HG02642 (cell line): ENCODE measurements around the gene OPA3.
"Not testable (repeated sequence)": the region's sequence is repeated elsewhere in the genome, so short reads cannot be mapped to it uniquely, and the experiment has no call there.

Experiments
- ATAC-seq: cut with Tn5 transposase; IDR thresholded peaks from one replicate; pipeline ENCODE4 v1.9.1; 2021; ENCODE audit warnings: mild to moderate bottlenecking; ENCODE audit not compliant: unreplicated experiment, poor library complexity

Gene OPA3

GRCh38 chr19:45584332-45585157 lies at the start of gene OPA3:
Gene OPA3, minus strand, starts transcription at chr19:45584802. Its CDS starts 38 bp downstream, at chr19:45584764.
- peak; percentile 90 for ATAC-seq

DNA sequence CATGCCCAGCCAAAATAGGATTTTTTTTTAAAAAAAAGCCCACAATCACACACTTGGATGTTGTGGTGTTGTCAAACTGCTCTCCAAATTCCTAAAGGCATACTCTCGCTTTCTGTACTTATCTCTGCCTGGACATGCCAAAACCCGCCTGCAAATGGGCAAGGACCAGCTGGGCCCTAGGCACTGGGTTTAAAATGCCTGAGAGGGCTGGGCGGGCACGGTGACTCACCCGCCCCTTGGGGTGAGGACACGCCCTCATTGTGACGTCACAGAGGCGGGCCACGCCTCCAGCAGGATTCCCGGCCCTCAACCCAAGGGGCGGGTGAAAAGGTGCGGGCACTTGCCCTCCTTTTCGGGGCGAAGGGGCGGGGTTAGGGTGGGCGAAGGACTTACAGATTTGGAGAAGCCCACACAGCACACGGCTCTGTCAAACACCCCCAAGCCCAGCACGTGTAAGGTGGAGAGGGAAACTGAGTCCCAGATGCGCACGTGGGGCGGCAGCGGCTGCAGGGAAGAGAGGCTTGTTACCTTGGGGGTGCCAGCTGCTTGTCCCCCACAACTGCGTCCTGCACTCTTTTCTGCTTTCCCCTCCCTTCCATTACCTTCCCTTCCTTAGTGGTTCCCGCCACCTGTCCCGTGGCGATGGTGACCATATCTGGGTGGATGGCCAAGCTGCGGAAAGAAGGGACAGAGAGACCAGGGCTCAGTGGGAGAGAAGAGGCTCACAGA lies 48.0 kb upstream of the OPA3 start:
- ATAC-seq = no peak

DNA sequence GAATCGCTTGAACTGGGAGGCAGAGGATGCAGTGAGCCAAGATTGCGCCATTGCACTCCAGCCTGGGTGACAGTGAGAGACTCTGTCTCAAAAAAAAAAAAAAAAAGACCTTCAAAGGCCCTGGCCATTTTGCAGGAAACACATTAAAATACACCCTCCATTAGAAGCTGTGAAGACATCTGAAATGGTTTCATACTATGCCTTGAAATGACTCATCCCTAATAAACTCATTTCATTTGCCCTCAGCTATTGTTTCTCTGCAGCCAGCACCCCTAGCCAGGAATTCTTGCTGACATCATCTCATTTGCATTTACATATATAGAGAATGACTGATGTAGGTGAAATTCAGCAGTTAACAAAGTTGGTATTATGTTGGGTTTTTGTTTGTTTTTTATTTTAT lies 45.9 kb upstream of the OPA3 start:
- ATAC-seq = no peak

DNA sequence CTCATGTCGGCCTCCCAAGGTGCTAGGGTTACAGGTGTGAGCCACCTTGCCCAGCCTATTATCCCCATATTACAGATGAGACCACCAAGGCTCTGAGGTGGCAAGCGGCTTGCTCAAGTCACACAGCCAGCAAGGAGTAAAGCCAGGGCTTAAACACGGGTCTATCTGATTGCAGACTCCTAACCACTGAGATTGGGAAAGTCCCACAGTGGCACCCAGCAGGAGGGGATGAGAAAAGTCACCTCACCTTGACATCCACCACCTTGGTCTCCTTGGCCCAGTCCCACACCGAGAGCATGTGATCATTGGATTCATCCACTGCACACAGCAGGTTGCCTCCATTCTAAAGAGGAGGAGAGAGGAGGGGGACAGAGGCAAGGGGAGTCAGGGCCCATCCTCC lies 45.1 kb upstream of the OPA3 start:
- no peak for ATAC-seq

GRCh38 chr19:45628219-45628618 lies 43.6 kb upstream of the OPA3 start:
- not testable (repeated sequence) for ATAC-seq

GRCh38 chr19:45623984-45624383 lies 39.4 kb upstream of the OPA3 start:
- no peak for ATAC-seq

GRCh38 chr19:45621976-45622503 lies 37.4 kb upstream of the OPA3 start:
- ATAC-seq = no peak

DNA sequence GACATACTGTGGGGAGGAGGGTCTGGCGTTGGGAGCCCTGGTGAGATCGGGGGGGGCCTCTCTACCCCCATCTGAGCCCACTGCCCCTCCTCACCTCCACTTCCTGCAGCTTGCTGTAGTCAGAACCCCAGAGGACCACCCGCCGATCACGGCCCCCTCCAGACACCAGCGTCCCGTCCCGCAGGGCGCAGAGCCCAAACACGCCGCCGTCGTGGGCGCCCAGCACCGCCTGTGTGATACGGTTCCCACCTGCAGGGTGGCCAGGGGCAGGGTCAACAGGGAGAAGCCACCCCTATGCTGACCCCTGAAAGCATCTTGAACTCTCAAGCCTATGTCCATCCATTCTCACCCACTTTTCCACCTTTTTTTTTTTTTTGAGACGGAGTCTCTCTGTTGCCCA lies 36.8 kb upstream of the OPA3 start:
- ATAC-seq = no peak

DNA sequence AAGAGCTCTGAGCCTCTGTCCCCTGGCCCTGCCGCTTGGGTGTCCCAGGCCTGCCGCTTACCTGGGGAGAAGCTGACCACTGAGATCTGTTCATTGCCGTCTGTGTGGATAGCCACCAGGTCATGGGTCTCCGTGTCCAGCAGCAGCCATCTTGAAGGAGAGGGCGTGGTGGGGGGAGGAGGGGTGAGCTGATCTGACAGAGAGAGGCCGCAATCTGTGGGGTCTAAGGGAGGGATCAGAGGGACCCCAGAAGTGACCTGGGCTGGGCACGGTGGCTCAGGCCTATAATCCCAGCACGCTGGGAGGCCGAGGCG lies 32.1 kb upstream of the OPA3 start:
- ATAC-seq = no peak

DNA sequence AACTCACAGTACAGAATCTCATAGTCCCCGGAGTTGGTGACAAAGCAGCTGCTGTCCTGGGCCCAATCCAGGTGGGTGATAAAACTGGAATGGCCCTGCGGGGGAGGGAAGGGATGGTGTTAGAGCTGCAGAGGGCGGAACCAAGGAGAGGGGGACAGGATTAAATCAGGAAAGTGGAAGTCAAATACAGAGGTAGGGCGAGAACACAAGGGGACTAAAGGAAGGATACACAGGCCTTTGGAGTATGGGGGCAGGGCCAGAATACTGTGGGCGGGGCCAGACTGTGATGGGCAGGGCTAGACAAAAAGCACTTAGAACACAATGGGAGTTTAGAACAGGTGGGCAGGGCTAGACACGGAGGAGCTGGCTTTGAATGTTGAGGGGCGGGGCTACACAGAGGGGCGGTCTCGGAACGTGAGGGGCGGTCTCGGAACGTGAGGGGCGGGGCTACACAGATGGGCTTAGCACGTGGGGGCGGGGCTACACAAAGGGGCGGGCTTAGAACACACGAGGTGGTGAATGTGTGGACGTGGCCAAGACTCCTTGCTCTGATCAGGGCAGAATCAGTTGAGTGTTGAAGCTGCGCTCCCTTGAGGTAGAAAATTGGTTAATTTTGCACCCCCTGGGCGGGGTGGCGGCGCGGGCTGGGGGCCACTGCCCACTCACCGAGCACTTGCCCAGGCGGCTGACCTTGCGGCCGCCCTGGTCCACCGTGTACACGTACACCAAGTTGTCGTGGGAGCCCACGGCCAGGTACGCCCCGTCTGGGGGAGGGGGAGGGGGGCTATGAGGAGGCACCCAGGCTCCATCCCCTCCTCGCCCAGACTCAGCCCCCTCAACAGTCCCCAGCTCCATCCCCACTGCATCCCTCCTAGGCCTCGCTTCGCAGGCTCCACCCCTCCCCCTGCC lies 31.4 kb upstream of the OPA3 start:
- no peak for ATAC-seq

- ATAC-seq = not testable (repeated sequence)
These were observed 30.5 kb upstream of the OPA3 start for GRCh38 chr19:45615056-45615455.

DNA sequence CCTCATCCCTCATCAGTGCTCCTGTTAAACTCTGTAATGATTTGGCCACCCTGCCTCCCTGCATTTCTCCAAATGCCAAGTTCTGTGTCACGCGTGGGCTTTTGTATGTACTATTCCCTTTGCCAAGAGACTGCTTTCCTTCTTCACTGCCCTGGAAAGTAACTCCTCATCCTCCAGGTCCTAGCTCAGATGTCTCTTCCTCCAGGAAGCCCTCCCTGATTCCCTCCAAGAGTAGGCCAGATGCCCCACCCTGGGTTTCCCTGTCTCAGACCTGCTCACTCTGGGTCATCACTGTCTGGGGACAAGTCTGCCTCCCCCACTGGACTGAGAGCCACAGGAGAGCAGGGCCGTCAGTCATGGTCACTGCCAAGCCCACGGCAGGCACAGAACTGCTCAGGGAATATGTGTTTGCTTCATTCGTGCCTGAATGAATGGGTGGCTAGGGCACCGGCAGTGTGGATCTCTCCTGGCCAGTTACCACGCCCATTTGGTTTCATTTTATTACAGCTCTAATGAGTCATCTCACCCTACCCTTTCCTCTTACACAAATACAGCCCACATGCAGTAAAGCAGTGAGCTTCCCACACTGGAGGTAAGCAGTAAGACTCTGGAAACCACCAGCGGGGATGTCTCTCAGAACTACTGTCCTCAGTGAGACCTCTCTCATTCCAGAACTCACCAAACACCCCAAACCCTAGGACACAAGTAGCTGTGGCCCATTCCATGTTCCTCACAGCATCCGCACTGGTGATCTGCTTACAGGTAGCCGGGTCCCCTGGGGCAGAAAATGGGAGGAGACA lies 29.5 kb upstream of the OPA3 start:
- peak; percentile 53 for ATAC-seq

GRCh38 chr19:45608948-45609347 lies 24.3 kb upstream of the OPA3 start:
- no peak for ATAC-seq

DNA sequence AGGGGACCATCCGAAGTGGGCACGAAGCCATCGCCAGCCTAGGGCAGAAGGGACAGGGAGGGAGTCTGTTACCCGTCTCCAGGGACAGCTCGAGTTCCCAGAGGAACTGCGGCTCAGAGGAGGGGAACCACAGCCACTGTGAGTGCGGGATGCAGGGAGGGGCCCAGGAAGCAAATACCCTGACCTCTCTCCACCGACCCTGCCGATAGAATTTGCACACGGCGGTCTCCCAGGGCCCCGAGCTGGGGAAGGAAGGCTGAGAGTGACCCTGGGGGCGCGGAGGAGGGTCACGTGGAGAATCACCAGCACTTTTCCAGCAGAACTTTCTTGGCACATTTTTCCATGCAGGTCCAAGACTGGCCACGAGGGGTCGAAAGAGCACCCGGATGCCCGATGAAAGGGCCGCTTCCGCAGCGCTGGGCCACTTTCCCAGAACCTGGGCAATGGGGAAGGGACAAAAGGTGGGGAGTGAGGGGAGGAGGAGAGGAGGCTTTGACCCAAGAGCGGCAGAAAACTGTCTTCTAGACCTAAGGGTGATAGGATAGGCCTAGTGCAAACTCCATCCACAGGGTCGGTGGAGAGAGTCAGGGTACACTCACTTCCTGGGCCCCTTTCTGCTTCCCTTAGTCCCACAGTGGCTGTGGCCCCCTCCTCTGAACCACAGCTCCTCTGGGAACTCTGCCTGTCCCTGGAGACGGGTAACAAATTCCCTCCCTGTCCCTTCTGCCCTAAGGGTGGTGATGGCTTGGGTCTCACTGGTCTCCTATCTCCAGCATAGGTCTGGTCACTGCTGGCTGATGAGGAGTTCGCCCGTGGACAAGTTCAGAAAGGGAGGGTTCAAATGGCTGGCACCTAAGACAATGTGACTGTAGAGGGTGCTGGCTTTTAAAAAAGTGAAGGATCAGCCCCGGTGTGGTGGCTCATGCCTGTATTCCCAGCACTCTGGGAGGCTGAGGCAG lies 22.7 kb upstream of the OPA3 start:
- no peak for ATAC-seq

DNA sequence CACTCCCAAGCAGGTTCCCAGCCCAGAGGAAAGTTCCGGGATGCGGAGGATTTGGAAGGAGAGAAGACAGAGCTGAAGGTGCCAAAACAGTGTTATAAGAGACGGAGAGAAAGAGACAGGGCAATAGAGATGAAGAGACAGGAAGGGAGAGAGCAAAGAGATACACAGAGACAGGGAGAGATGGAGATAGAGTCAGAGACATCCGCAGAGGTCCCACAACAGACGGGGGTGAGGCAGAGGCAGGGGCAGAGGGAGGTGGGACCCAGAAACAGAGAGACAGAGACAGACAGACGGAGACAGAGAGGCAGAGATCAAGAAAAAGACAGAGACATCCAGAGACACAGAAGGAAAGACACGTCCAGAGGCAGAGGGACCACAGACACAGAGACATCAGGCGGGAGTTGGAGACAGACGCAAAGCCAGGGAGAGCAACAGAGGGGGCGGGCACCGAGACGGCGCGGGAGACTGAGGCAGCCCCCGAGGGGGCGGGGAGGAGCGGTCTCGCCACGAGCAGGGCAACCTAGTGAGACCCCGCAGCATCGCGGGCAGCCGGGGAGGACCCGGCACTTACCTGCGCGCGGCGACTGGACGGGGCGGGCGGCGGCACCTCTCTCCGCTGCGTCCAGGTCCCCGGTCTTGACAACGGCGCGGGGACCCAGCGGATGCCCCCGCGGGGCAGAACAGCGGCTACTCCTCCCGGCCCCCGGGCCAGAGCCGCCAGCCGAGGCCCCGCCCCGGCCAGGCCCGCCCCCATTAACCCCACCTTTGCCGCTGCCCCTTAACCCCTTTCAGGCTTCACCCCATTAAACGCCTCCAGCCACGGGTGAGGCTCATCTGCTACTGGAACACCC lies 17.1 kb upstream of the OPA3 start, which contains the start of gene GPR4:
TSS of gene GPR4 (minus strand) at position 689 of the 851 bp plus-strand sequence. CDS start 10,346 bp downstream, outside the sequence.
- no peak for ATAC-seq

DNA sequence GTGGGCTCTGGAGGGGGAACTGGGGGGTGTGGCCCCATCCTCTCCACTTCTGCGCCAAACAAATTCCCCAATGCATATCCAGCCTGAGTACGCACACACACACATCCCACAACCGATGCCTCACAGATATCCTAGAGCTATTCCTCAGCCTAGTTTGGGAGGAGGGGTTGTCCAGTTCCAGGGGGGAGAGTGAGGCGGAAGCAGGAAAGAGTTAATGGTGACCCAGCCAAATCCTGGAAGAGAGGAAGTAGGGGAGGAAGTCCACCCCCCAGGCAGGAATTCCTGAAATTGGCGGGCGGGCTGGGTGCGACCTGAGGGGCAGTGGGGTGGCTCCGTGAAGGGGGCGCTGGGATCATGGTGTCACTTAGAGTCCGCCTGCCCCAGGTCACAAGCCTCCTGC lies 16.5 kb upstream of the OPA3 start:
- ATAC-seq = no peak

GRCh38 chr19:45600340-45600885 lies 15.8 kb upstream of the OPA3 start:
- no peak for ATAC-seq
